Activated naive CD4-positive, alpha-beta T cell treated with anti-CD3 and anti-CD28 coated beads, Interleukin-2, amount 50 U/mL, for 16 hours (primary cell): ENCODE data around the gene NLRP3.
"Not testable (repeated sequence)": the region's sequence is repeated elsewhere in the genome, so short reads cannot be mapped to it uniquely, and the experiment has no call there.

ENCODE experiments used
- DNase-seq: peaks from one replicate; pipeline ENCODE4 v3.0.0-alpha.2; 2020

Gene NLRP3

GRCh38 chr1:247440001-247440620 is 24.1 kb downstream of the NLRP3 start:
- DNase-seq: no peak

GRCh38 chr1:247441606-247442005 is 25.6 kb downstream of the NLRP3 start:
- DNase-seq: no peak

DNA sequence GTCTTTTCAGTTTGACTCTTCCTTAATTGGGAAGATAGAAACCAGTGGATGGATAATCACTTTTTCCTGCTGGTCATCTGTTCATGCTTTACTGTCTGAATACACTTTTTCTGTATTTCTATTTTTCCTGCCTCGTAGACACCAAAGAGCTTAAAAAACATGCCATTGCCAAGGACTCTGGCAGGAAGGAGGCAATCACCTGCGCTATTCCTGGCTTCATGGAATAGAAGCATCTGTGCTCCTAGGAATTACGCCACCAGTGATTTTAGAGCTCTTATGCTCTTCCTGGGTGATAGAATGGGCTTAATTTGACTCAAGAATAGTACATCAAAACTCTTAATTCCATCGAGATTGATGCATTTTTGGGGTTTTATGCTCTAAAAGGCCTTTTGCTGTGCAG is 26.2 kb downstream of the NLRP3 start:
- DNase-seq: no peak

DNA sequence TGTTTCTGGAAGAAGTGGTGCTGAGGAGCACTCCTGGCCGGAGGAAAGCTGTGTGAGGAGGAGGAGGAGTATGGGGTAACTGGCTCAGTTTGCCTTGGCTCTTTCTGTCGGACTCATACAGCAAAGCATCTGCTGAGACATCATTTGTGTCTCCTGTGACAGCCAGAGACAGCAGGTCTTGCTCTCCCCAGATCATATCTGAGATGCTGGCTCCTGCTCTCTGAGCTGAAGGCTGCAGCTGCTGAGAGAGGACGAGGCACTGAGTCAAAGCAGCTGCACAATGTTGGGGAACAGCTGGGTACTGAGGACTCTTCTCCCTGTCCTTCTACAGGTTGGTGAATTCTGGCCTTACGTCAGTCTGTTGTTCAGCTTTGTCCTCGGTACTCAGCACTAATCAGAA is 27.7 kb downstream of the NLRP3 start:
- no peak for DNase-seq

GRCh38 chr1:247444571-247444970 is 28.6 kb downstream of the NLRP3 start:
- DNase-seq: no peak

GRCh38 chr1:247445526-247446356 is 29.8 kb downstream of the NLRP3 start:
- DNase-seq: no peak

DNA sequence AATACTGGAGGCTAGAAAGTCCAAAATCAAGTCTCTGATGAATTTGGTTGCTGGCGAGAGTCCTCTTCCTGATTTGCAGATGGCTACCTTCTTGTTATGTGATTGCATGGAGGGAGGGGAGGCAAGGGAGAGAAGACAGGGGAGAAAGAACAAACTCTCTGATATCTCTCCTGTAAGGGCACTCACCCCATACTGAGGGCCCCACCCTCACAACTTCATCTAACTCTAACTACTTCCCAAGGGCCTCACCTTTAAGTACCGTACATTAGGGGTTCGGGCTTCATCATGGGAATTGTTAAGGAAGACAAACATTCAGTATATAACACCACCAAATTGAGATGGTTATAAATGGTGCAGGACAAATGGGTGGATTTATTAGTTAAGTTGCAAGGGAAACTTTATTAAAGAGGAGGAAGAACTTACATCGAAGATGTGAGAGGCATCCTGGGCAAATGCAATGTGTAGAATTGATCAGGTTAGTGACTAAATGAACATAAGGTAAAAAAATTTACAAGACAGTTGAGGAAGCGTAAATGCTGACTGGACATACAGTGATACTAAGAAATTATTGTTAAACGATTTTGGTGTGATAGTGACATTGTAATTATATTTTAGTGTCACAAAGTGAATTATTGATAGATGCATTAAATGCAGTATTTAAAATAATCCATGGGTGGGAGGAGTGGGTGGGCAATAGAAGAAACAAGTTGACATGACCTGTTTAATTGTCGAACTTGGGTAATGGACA is 31.4 kb downstream of the NLRP3 start:
- no peak for DNase-seq

DNA sequence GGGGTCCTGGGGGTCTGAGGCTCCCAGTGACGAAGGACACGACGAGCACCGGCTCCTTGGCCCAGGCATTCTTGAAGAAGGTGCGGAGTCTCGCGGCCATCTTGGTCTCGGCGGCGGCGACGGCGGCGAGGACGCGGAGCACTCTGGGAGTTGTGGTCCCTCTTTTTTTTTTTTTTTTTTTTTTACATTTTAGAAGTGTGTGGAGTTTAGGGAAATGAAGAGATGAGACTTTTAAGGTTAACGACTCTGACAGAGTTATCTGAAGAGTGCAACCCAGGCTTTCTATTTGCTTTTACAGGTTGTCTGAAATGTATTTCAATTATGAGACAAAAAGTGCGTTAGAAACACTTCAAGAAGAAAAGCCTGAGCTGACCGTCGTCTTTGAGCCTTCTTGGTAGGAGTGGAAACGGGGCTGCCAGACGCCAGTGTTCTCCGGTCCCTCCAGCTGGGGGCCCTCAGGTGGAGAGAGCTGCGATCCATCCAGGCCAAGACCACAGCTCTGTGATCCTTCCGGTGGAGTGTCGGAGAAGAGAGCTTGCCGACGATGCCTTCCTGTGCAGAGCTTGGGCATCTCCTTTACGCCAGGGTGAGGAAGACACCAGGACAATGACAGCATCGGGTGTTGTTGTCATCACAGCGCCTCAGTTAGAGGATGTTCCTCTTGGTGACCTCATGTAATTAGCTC is 32.3 kb downstream of the NLRP3 start:
- peak; percentile 40 for DNase-seq

DNA sequence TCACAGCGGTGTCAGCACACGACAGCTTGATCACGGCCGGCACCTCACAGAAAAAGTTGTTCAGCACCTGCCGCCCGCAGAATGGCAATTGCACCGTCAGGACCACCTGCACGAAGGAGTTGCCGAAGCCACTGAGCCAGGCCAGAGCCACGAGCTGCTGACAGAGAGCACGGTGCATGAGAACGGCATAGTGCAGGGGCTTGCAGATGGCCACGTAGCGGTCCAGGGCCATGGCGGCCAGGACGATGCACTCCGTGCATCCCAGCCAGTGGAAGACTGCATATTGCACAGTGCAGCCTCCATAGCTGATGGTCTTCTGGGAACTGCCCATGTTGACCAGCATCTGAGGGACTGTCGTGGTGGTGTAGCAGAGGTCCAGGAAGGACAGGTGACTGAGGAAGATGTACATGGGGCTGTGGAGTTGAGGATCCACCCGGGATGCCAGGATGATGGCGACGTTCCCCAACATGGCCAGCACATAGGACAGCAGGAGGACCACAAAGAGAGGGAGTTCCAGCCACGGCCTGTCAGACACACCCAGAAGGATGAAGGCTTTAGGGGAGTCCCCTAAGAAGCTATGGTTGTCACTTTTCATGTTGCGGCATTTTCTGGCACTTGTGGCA is 35.5 kb downstream of the NLRP3 start:
- DNase-seq: no peak

DNA sequence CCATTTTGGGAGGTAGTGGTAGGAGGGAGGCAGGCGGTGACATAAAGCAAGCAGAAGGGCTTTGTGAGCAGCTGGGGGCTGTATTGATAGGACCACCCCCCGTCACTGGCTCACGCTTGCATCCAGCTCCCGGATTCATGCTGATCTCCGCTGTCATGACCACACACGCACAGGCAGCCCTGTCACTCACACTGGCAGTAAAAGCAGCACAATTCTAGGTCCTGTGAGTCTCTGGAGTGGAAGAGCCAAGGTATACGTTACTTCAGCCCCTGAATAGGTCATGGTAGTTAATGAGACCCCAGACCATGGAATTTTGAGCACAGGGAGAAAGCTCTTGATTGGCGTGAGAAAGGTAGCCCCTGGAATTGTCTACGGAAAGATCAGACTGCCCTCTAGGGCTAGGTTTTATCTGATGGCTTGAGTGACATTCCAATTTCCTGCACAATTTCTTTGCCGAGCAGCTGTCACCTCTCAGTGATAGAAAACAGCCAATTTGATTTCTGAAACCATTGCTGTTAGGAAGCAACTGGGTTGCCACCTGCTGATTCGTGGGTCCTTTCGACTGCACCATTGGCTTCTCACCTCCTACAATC is 36.6 kb downstream of the NLRP3 start:
- no peak for DNase-seq

DNA sequence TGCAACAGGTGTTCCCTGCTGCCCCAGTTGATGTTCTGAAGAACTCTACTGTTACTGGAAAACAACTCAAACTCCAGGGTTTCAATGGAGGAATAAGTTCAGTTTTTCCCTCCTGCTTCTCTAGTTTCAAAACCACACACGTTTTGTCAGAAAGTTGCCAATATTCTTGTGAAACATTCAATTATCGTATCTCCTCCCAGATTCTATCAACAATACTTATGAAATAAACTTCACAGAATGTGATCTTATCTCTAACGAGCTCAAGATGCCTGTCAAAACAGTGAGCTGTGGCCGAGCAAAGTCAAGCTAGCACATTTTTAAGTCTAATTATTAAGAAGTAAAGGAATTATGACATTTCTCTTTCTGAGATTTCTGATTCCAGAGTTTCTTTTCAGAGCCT is 37.3 kb downstream of the NLRP3 start:
- no peak for DNase-seq

- DNase-seq: no peak
Observed at GRCh38 chr1:247453997-247454396, 38.0 kb downstream of the NLRP3 start.

- DNase-seq: no peak
Observed at GRCh38 chr1:247456021-247456420, 40.0 kb downstream of the NLRP3 start.

- DNase-seq: no peak
Observed at GRCh38 chr1:247456914-247457639, 41.1 kb downstream of the NLRP3 start.

DNA sequence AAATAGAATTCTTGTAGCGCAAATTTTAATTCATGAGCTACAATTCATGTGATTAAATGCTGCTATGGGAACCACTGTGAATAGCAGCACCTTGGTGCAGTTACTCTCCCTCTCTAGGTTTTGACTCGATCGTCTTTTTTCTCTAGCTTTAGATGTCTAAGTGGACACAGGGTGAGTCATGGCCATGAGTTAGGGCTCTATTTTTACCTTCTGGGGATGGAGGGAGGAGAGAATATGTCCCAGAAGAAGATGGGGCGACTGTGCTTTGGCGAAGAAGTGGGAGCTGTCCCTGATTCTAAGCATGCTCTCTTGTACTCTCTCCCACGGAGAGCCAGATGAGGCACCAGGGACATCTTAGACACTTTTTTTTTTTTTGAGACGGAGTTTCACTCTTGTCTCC is 43.5 kb downstream of the NLRP3 start:
- no peak for DNase-seq

DNA sequence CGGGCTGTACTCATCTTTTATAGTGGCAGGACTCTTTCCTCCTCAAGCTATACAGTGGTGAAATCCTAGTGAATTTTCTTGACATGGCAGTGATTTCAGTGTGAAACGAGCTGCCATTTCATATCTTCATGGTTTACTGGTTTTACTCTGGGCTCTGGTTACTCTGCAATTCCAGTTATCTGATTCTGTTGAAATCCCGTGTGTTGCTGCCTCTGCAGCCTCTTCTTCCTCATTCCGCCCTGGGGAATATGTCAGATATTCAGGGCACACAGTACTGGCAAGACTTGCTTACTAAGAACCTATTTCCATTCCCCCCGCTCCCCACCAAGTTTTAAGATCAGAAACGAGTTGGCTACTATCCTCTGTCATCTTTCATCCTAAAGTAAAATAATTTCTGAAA is 49.8 kb downstream of the NLRP3 start:
- no peak for DNase-seq

- DNase-seq: no peak
Observed at GRCh38 chr1:247467129-247467528, 51.2 kb downstream of the NLRP3 start.

- DNase-seq: no peak
Observed at GRCh38 chr1:247468481-247469140, 52.6 kb downstream of the NLRP3 start.

- DNase-seq: no peak
Observed at GRCh38 chr1:247469141-247469535, 53.2 kb downstream of the NLRP3 start.

DNA sequence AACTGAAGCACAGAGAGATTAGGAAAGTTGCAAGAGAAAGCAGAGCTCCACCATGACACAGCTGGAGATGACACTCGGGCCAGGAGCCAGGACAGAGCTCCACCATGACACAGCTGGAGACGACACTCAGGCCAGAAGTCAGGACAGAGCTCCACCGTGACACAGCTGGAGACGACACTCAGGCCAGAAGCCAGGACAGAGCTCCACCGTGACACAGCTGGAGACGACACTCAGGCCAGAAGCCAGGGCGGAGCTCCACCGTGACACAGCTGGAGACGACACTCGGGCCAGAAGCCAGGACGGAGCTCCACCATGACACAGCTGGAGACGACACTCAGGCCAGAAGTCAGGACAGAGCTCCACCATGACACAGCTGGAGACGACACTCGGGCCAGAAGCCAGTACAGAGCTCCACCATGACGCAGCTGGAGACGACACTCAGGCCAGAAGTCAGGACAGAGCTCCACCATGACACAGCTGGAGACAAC is 55.0 kb downstream of the NLRP3 start:
- not testable (repeated sequence) for DNase-seq

- no peak for DNase-seq
Observed at GRCh38 chr1:247471445-247472016, 55.6 kb downstream of the NLRP3 start.
